Mesenchymal stem cell (in vitro differentiated cells and primary cell): ENCODE data around the gene PFDN5.
A peak's percentile ranks its signal among the peaks of the same experiment; 100 is the strongest.
"Not testable (repeated sequence)": the region's sequence is repeated elsewhere in the genome, so short reads cannot be mapped to it uniquely, and the experiment has no call there.

ENCODE experiments used
- DNase-seq: peaks from one replicate; pipeline ENCODE4 v3.0.0-alpha.2; 2013
- H2AFZ ChIP-seq: one replicate; pipeline ENCODE4 v1.6.1; 2013; ENCODE audit warnings: low read depth, mild to moderate bottlenecking, control low read depth, inconsistent platforms, low read length, moderate library complexity
- H2AK5ac ChIP-seq: 2 replicates; pipeline ENCODE4 v1.6.1; 2013; ENCODE audit warnings: low read length, moderate library complexity, mild to moderate bottlenecking, inconsistent platforms; ENCODE audit not compliant: severe bottlenecking
- H2BK120ac ChIP-seq: one replicate; pipeline ENCODE4 v1.6.1; 2013; ENCODE audit warnings: low read depth, mild to moderate bottlenecking, inconsistent platforms, low read length, moderate library complexity
- H2BK12ac ChIP-seq, 2 experiments: one replicate each; pipeline ENCODE4 v1.6.1; 2013; ENCODE audit warnings: inconsistent platforms in 2 of 2, low read length in 2 of 2, mild to moderate bottlenecking in 2 of 2, moderate library complexity in 2 of 2, control low read depth in 1 of 2
- H2BK15ac ChIP-seq: one replicate; pipeline ENCODE4 v1.6.1; 2013; ENCODE audit warnings: mild to moderate bottlenecking, low read depth, inconsistent platforms; ENCODE audit not compliant: poor library complexity, severe bottlenecking
- H2BK5ac ChIP-seq: 2 replicates; pipeline ENCODE4 v1.6.1; 2013; ENCODE audit warnings: low read depth, mild to moderate bottlenecking, low read length, control low read depth, inconsistent platforms; ENCODE audit not compliant: poor library complexity, severe bottlenecking
- H3K14ac ChIP-seq, 2 experiments: one replicate each; pipeline ENCODE4 v1.6.1; 2013; ENCODE audit warnings: inconsistent platforms in 2 of 2, low read length in 2 of 2, control low read depth in 1 of 2, mild to moderate bottlenecking in 1 of 2, moderate library complexity in 1 of 2
- H3K18ac ChIP-seq, 2 experiments: one replicate each; pipeline ENCODE4 v1.6.1; 2013; ENCODE audit warnings: inconsistent platforms in 2 of 2, low read length in 2 of 2, control low read depth in 1 of 2, low read depth in 1 of 2, mild to moderate bottlenecking in 1 of 2
- H3K23ac ChIP-seq, 2 experiments: one replicate each; pipeline ENCODE4 v1.6.1; 2013; ENCODE audit warnings: inconsistent platforms in 2 of 2, low read length in 2 of 2, mild to moderate bottlenecking in 2 of 2, moderate library complexity in 2 of 2, control low read depth in 1 of 2
- H3K27ac ChIP-seq: 2 replicates; pipeline ENCODE4 v1.5.1; 2013; ENCODE audit warnings: mild to moderate bottlenecking, moderate library complexity, low read length, control low read depth, inconsistent platforms; ENCODE audit not compliant: poor library complexity, severe bottlenecking
- H3K27me3 ChIP-seq, 2 experiments: 2 replicates each; pipeline versions ENCODE4 v1.6.1 to v1.7.0; 2013; ENCODE audit warnings: low read length in 2 of 2, mild to moderate bottlenecking in 2 of 2, moderate library complexity in 2 of 2, control low read depth in 1 of 2, inconsistent platforms in 1 of 2; ENCODE audit not compliant: control insufficient read depth in 1 of 2, insufficient read depth in 1 of 2
- H3K36me3 ChIP-seq, 2 experiments: 2 replicates each; pipeline versions ENCODE4 v1.6.1 to v1.7.0; 2013; ENCODE audit warnings: low read length in 2 of 2, control low read depth in 1 of 2, inconsistent platforms in 1 of 2, low read depth in 1 of 2, mild to moderate bottlenecking in 1 of 2; ENCODE audit not compliant: insufficient read depth in 2 of 2, control insufficient read depth in 1 of 2
- H3K4ac ChIP-seq, 2 experiments: one replicate each; pipeline ENCODE4 v1.6.1; 2013; ENCODE audit warnings: inconsistent platforms in 2 of 2, low read length in 2 of 2, mild to moderate bottlenecking in 2 of 2, moderate library complexity in 2 of 2, control low read depth in 1 of 2, low read depth in 1 of 2
- H3K4me1 ChIP-seq: 2 replicates; pipeline ENCODE4 v1.6.1; 2013; ENCODE audit warnings: low read depth, low read length, control low read depth; ENCODE audit not compliant: control insufficient read depth, insufficient read depth
- H3K4me2 ChIP-seq: 2 replicates; pipeline ENCODE4 v1.6.1; 2013; ENCODE audit warnings: low read length, mild to moderate bottlenecking, inconsistent platforms; ENCODE audit not compliant: poor library complexity, severe bottlenecking
- H3K4me3 ChIP-seq, 2 experiments: 2 replicates each; pipeline versions ENCODE4 v1.5.1 to v1.7.0; 2013; ENCODE audit warnings: low read length in 2 of 2, mild to moderate bottlenecking in 2 of 2, control low read depth in 1 of 2, low read depth in 1 of 2; ENCODE audit not compliant: insufficient read depth in 1 of 2
- H3K79me1 ChIP-seq: replicated peaks from 2 replicates; pipeline ENCODE4 v1.6.1; 2013; ENCODE audit warnings: mild to moderate bottlenecking, control low read depth, low read length, inconsistent platforms; ENCODE audit not compliant: poor library complexity, severe bottlenecking
- H3K9ac ChIP-seq: 2 replicates; pipeline ENCODE4 v1.7.0; 2013; ENCODE audit warnings: mild to moderate bottlenecking, low read length, moderate library complexity
- H3K9me3 ChIP-seq: 2 replicates; pipeline ENCODE4 v1.7.0; 2013; ENCODE audit warnings: mild to moderate bottlenecking, low read length; ENCODE audit not compliant: control insufficient read depth
- H4K8ac ChIP-seq: one replicate; pipeline ENCODE4 v1.6.1; 2013; ENCODE audit warnings: inconsistent platforms, mild to moderate bottlenecking, low read length, moderate library complexity
- H4K91ac ChIP-seq: one replicate; pipeline ENCODE4 v1.6.1; 2013; ENCODE audit warnings: mild to moderate bottlenecking, low read length, inconsistent platforms
- WGBS: methylation state at CpG from one replicate; pipeline ENCODE4 v1.1.7; 2013; ENCODE audit warnings: mixed read lengths; 5-methylcytosine and 5-hydroxymethylcytosine counted together

The PFDN5 gene

GRCh38 chr12:53327435-53328042, 32.2 kb downstream of the PFDN5 start:
- Histone ChIP-seq H2BK15ac (no peak overlapping the region), H3K14ac (no peak overlapping the region), H4K8ac (peak overlapping the region; percentile 24), H3K27ac (no peak overlapping the region), H3K23ac (no peak overlapping the region), H3K4me2 (no peak overlapping the region), H2AFZ (no peak overlapping the region), H3K79me1 (no peaks in the 10 kb centered on the region), H3K4me1 (peaks cover 15% of the 10 kb centered on the region), H4K91ac (no peak overlapping the region), H3K9me3 (no peaks in the 10 kb centered on the region), H3K9ac (no peak overlapping the region), H2BK12ac (no peak overlapping the region), H3K36me3 (no peaks in the 10 kb centered on the region), H3K4me3 (no peak overlapping the region), H2BK5ac (no peak overlapping the region), H3K4ac (no peak overlapping the region), H2BK120ac (no peak overlapping the region), H3K27me3 (peaks cover 30% of the 10 kb centered on the region in 2 experiments), H3K18ac (no peak overlapping the region), H2AK5ac (no peak overlapping the region)
- 76% methylated on average over 3 of the region's 3 CpGs for WGBS
- DNase-seq, result no peak

GRCh38 chr12:53328043-53328435, 32.7 kb downstream of the PFDN5 start:
- Histone ChIP-seq H2BK12ac (no peak overlapping the region), H3K4me2 (no peak overlapping the region), H3K27ac (no peak overlapping the region), H4K91ac (no peak overlapping the region), H3K9ac (no peak overlapping the region), H3K4me1 (peaks cover 15% of the 10 kb centered on the region), H3K79me1 (no peaks in the 10 kb centered on the region), H3K4ac (no peak overlapping the region), H4K8ac (no peak overlapping the region), H2BK15ac (no peak overlapping the region), H3K4me3 (no peak overlapping the region), H3K18ac (no peak overlapping the region), H3K23ac (no peak overlapping the region), H2AFZ (no peak overlapping the region), H2BK5ac (no peak overlapping the region), H2AK5ac (no peak overlapping the region), H3K9me3 (no peaks in the 10 kb centered on the region), H3K27me3 (peaks cover 33 to 35% of the 10 kb centered on the region in 2 experiments), H3K14ac (no peak overlapping the region), H3K36me3 (no peaks in the 10 kb centered on the region), H2BK120ac (no peak overlapping the region)
- DNase-seq, result no peak
- WGBS, result 53% methylated on average over 15 of the region's 16 CpGs

- Histone ChIP-seq H2BK15ac (no peak overlapping the region), H3K27ac (no peak overlapping the region), H3K36me3 (no peaks in the 10 kb centered on the region), H3K27me3 (peaks cover 55 to 60% of the 10 kb centered on the region in 2 experiments), H4K8ac (no peak overlapping the region), H3K14ac (no peak overlapping the region), H2BK120ac (no peak overlapping the region), H3K23ac (no peak overlapping the region), H2BK5ac (no peak overlapping the region), H3K4me2 (no peak overlapping the region), H3K9ac (no peak overlapping the region), H3K4me3 (no peak overlapping the region), H3K9me3 (no peaks in the 10 kb centered on the region), H3K4me1 (peaks cover 5% of the 10 kb centered on the region), H3K18ac (no peak overlapping the region), H2AK5ac (no peak overlapping the region), H3K79me1 (no peaks in the 10 kb centered on the region), H2BK12ac (no peak overlapping the region), H2AFZ (no peak overlapping the region), H4K91ac (peak overlapping the region; percentile 29), H3K4ac (no peak overlapping the region)
- no peak for DNase-seq
- 90% methylated on average over 5 of the region's 5 CpGs for WGBS
Observed at GRCh38 chr12:53330671-53331070, 35.3 kb downstream of the PFDN5 start.

GRCh38 chr12:53332339-53332738, 37.0 kb downstream of the PFDN5 start:
- H3K27ac ChIP-seq, H3K79me1 ChIP-seq, H2BK12ac ChIP-seq, DNase-seq, H3K9me3 ChIP-seq, H3K4me3 ChIP-seq, H3K9ac ChIP-seq, H2BK120ac ChIP-seq, H3K4me1 ChIP-seq, H3K4ac ChIP-seq, H3K36me3 ChIP-seq, H2AK5ac ChIP-seq, H2BK5ac ChIP-seq, H2BK15ac ChIP-seq, H3K4me2 ChIP-seq, H3K18ac ChIP-seq, H4K8ac ChIP-seq, H3K14ac ChIP-seq, H2AFZ ChIP-seq, H4K91ac ChIP-seq, H3K23ac ChIP-seq: not testable (repeated sequence)
- H3K27me3 ChIP-seq, result peaks cover 66 to 77% of the 10 kb centered on the region in 2 experiments
